CD1c-positive myeloid dendritic cell (primary cell): ENCODE measurements around the gene ZNF236.

Experiments
- DNase-seq: peaks from one replicate; pipeline ENCODE4 v3.0.0-alpha.2; 2016; ENCODE audit errors: extremely low spot score

Gene ZNF236

DNA sequence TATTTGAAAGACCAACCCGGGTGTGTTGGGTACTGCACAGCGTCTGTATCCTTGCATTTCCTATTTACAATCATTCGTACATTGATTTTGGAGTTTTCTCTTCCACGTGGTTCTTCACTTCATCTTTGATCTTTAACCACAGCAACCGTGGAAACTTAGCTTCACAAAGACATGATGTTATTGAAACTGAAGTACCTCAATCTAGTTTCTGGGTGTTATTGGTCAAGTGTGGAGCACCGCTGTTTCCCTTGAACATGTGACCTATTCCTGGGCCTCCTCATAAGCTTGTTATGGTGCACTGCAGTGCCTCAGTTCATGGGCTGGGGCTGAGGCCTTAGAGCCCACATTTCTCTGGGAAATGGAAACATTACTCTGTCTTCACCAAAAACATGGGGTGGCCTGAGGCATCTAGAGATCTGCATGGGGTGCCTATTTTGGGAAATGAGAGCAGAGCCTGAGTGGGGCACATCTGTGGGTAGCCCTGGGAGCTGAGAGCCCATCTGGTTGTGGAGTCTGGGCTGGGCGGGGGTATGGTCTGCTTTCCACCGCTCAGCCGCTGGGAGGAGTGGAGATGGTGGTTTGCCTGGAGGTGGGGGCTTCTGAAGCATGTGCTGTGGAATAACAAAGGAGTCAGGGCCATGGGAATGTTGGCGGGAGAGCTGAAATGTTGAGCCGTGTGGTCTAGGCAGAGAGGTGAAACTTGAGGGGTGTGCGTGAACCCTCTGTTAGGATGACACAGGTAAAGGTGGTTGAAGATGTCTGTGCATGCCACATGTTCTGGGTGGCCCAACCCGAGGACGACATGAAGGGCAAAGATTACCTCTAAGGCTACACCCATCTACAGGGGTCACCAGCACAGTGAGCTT lies 37.4 kb downstream of the ZNF236 start:
- DNase-seq, result no peak

DNA sequence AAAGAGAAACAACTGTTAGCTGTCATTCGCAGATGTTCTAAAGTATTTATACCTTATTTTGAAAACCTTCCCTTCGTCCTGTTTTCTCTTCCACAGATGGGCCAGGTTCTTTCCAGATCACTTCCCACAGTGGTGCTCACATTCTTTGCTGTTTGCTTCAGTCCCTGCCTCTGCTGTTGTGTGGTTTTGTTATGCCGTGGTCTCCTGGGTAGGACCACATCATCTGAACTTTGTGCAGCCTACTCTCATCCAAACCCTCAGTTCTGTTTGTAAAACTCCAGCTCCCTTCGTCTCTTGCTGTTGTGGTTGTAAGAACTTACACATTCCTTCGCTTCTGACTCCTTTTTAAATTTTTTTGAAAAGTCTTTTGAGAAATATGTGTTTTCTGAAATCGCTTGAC lies 38.1 kb downstream of the ZNF236 start:
- DNase-seq, result no peak

- no peak for DNase-seq
Observed at GRCh38 chr18:76866666-76867065, 44.3 kb downstream of the ZNF236 start.

- no peak for DNase-seq
Observed at GRCh38 chr18:76873311-76873710, 51.0 kb downstream of the ZNF236 start.

- DNase-seq, result no peak
Observed at GRCh38 chr18:76873713-76874112, 51.4 kb downstream of the ZNF236 start.

GRCh38 chr18:76874642-76875389 lies 52.5 kb downstream of the ZNF236 start:
- DNase-seq, result no peak

- peak; percentile 27 for DNase-seq
Observed at GRCh38 chr18:76875390-76876325, 53.3 kb downstream of the ZNF236 start.

DNA sequence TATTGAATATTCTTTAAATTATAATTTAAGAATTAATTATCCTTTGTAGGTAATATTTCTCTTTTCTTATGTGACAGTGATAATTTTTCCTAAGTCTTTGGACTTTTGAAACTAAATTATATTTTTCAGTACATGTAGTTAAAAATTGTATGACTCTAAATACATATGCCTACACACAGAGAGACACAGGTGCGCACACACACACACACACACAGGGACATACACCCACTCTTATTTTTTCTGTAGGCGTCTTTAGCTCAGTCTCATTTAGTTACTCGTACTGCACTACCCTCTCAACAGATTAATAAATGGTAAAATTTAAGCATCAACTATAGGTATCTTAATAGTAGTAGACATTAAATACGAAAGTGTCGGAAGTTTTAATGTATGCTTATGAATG lies 56.1 kb downstream of the ZNF236 start:
- no peak for DNase-seq

- no peak for DNase-seq
Observed at GRCh38 chr18:76880026-76880425, 57.7 kb downstream of the ZNF236 start.

DNA sequence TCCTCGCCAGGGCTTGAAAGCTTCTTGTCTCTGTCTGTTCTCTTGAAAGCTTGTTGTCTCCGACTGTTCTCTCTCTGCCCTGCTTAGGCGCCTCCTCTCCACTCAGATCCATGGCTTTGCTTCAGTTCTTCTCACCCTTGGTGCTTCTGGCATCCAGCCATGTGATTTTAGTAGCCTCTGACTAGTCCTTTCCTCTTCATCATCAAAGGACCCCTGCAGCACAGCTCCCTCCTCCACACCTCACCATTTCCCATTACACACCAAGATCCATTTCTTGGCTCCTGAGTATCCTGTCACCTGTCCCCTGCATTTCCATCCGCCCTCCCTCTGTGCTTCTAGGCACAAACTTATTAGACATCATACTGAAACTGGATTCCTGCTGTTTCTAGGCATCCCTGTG lies 59.4 kb downstream of the ZNF236 start:
- no peak for DNase-seq

GRCh38 chr18:76882146-76882545 lies 59.8 kb downstream of the ZNF236 start:
- no peak for DNase-seq

- DNase-seq, result no peak
Observed at GRCh38 chr18:76885001-76885400, 62.6 kb downstream of the ZNF236 start.

DNA sequence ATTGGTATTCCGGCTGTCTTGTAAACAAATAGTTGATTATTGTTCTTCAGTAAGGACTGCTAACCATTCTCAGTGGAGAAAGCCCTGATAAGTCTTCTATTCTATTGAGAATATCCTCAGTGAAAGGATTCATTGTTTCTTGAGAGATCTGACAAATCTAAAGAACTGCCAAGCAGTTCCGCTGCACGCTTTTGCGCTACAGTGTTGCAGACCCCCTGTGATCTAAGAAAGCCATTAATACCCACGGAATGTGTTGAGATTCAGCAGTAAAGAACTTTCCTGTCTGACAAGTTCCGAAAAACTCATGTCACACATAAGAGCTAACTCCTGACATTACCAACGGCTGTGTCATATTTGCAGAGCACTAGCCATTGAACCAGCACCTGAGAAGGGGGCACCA lies 63.8 kb downstream of the ZNF236 start:
- DNase-seq, result no peak

GRCh38 chr18:76889091-76889699 lies 66.8 kb downstream of the ZNF236 start:
- DNase-seq, result no peak

DNA sequence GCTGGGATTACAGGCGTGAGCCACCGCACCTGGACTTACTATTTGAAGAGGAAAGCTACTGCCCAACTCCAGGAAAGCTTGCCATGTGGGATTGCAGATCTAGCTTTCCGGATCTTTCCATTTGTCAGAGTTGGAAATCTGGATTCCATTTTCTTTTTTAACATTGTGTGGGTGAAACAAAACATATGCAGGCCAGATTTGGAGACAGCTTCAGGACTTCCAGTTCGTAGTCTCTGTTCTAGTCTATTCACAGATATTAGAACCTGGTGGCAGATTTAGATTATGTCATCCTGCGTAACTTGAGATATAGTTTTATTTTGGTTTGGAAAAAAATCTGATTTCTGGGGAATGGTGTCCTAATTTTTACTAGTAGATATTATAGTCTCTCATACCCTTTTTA lies 70.5 kb downstream of the ZNF236 start:
- DNase-seq, result no peak

DNA sequence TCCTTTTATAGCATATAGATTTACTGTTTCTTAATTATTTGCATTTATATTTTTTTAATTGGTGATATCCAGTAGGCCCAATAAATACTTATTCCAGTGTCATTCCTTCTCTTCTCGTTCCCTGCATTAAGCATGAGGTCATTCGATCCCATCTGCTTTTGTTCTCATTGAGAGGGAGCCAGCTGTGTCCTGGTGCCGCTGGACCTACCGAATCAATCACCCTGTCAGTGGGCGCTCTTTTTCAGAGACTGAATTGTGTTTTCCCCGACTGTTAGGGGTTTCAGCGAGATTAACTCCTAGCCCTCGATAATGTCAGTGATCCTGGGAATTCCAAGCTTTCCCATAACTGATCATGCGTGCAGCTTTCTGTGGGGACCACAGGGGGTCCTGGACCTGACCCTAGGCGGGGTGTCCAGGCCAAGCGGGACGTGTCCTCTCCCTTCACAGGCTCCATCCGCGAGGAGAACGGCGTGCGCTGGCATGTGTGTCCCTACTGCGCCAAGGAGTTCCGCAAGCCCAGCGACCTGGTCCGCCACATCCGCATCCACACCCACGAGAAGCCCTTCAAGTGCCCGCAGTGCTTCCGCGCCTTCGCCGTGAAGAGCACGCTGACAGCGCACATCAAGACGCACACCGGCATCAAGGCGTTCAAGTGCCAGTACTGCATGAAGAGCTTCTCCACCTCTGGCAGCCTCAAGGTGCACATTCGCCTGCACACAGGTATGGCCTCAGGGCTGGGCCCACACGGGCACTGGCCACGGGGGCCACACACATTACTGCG lies 72.4 kb downstream of the ZNF236 start:
- DNase-seq, result no peak

- DNase-seq, result no peak
Observed at GRCh38 chr18:76895498-76895897, 73.1 kb downstream of the ZNF236 start.

GRCh38 chr18:76896677-76897076 lies 74.3 kb downstream of the ZNF236 start:
- DNase-seq, result no peak

GRCh38 chr18:76897257-76897656 lies 74.9 kb downstream of the ZNF236 start:
- no peak for DNase-seq

DNA sequence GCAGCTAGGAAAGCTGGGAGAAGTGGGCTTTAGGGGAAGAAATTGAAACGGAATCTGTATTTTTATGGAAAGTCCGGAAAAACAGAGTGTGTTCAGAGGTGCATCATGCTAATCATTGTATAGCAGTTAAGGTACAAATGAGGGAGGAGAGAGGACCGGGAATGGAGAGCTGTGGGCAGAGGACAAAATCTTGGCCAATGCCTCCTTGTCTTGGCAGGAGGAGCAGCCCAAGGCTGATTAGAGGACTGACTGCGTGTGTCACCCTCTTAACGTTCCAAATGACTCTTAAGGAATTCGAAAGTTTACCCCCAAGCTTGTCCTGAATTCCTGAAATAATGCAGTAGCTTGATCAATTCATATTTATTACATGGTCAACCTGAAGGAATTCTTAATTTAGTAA lies 81.0 kb downstream of the ZNF236 start:
- no peak for DNase-seq

- DNase-seq, result no peak
Observed at GRCh38 chr18:76905821-76906220, 83.5 kb downstream of the ZNF236 start.
